Endothelial cell of umbilical vein (primary cell): Measurements from ENCODE around the gene PNPO. TPM values are rescaled to one million over a fixed set of nuclear protein-coding genes. Genes with fewer than 3 reads are reported as not detected.

Experiments
- BruUV-seq: library from RNA; stranded (reverse); fragments of 400-500 nt; replicated peaks from 2 replicates; lab custom pipeline; 2021; lab: Mats Ljungman, UMichigan
- CTCF ChIA-PET: fragments of 300-600, 350-600 bp; sonication (Branson Sonifier 250); formaldehyde crosslinking; loops from one replicate; lab custom pipeline; 2021; ENCODE audit warnings: antibody characterized with exemption, inconsistent platforms; lab: Charles Lee
- POLR2A ChIA-PET: fragments of 300-600, 350-600 bp; sonication (Branson Sonifier 250); formaldehyde crosslinking; loops from one replicate; lab custom pipeline; 2021; ENCODE audit warnings: antibody characterized with exemption, inconsistent platforms; lab: Charles Lee
- DNase-seq: peaks from one replicate; pipeline ENCODE4 v3.0.0-alpha.2; 2011; ENCODE audit warnings: low read depth, low spot score
- FAIRE-seq: peaks from 2 replicates; lab custom pipeline; 2011; peaks lifted over from hg19 to GRCh38; lab: Jason Lieb, UNC
- H2AFZ ChIP-seq: 2 replicates; pipeline ENCODE4 v1.6.0; 2012; ENCODE audit warnings: low read depth, low read length, control low read depth, inconsistent platforms
- H3K27ac ChIP-seq: 2 replicates; pipeline ENCODE4 v1.5.1; 2011; ENCODE audit warnings: low read depth, mild to moderate bottlenecking, control low read depth, low read length, moderate library complexity; ENCODE audit not compliant: insufficient read depth
- H3K27me3 ChIP-seq, 2 experiments: 2 replicates each; pipeline versions ENCODE4 v1.6.0 to v1.6.1; 2011; ENCODE audit warnings: low read length in 2 of 2, mixed read lengths in 1 of 2; ENCODE audit not compliant: control insufficient read depth in 2 of 2, insufficient read depth in 2 of 2
- H3K36me3 ChIP-seq, 2 experiments: 2 replicates in 1 of 2; 3 replicates in 1 of 2; pipeline ENCODE4 v1.5.1; 2011; ENCODE audit warnings: low read length in 2 of 2, mild to moderate bottlenecking in 1 of 2, moderate library complexity in 1 of 2; ENCODE audit not compliant: control insufficient read depth in 2 of 2, insufficient read depth in 2 of 2; ENCODE audit errors: extremely low read depth in 1 of 2
- H3K4me1 ChIP-seq: 3 replicates; pipeline ENCODE4 v1.5.1; 2011; ENCODE audit warnings: mild to moderate bottlenecking, low read length; ENCODE audit not compliant: control insufficient read depth, insufficient read depth; ENCODE audit errors: extremely low read depth
- H3K4me2 ChIP-seq: 2 replicates; pipeline ENCODE4 v1.6.1; 2011; ENCODE audit warnings: low read length, control low read depth, mixed read lengths; ENCODE audit not compliant: insufficient read depth
- H3K4me3 ChIP-seq, 3 experiments: fragments of 200-600 bp in 1 of 3; sonication (generic), shearing (Covaris generic) in 1 of 3; replicated peaks in 1 of 3; 2 replicates each; pipeline ENCODE4 v1.5.1; 2011 to 2016; ENCODE audit warnings: control low read depth in 3 of 3, low read length in 3 of 3, mild to moderate bottlenecking in 2 of 3, inconsistent platforms in 1 of 3, low read depth in 1 of 3, moderate library complexity in 1 of 3; ENCODE audit not compliant: insufficient read depth in 1 of 3
- H3K79me2 ChIP-seq: 2 replicates; pipeline ENCODE4 v1.6.0; 2012; ENCODE audit warnings: low read length, inconsistent platforms; ENCODE audit not compliant: control insufficient read depth, insufficient read depth
- H3K9ac ChIP-seq: replicated peaks from 2 replicates; pipeline ENCODE3; 2011; ENCODE audit warnings: low read length, control low read depth; ENCODE audit not compliant: insufficient read depth; ENCODE audit errors: extremely low read depth
- H3K9me1 ChIP-seq: replicated peaks from 3 replicates; pipeline ENCODE4 v1.6.0; 2011; ENCODE audit warnings: mild to moderate bottlenecking, low read length; ENCODE audit not compliant: control insufficient read depth, insufficient read depth; ENCODE audit errors: extremely low read depth
- H3K9me3 ChIP-seq: replicated peaks from 2 replicates; pipeline ENCODE4 v1.5.1; 2012; ENCODE audit warnings: low read length, inconsistent platforms; ENCODE audit not compliant: control insufficient read depth, insufficient read depth
- H4K20me1 ChIP-seq: replicated peaks from 2 replicates; pipeline ENCODE3; 2011; ENCODE audit warnings: mild to moderate bottlenecking, low read length; ENCODE audit not compliant: control insufficient read depth, insufficient read depth; ENCODE audit errors: extremely low read depth
- EZH2 ChIP-seq: IDR thresholded peaks from 2 replicates; pipeline ENCODE4 v1.6.1; 2012; ENCODE audit warnings: borderline replicate concordance, low read depth, mild to moderate bottlenecking, moderate library complexity, low read length, inconsistent platforms; ENCODE audit not compliant: severe bottlenecking
- FOS ChIP-seq: IDR thresholded peaks from 2 replicates; pipeline ENCODE4 v1.6.1; 2011; ENCODE audit warnings: mild to moderate bottlenecking, low read length, moderate library complexity, borderline replicate concordance; ENCODE audit not compliant: insufficient read depth
- GATA2 ChIP-seq: IDR thresholded peaks from 2 replicates; pipeline ENCODE4 v1.7.0; 2011; ENCODE audit warnings: low read depth, mild to moderate bottlenecking, moderate library complexity, mixed read lengths, low read length; ENCODE audit not compliant: insufficient read length, insufficient read depth
- JUN ChIP-seq: IDR thresholded peaks from 2 replicates; pipeline ENCODE4 v1.6.1; 2011; ENCODE audit warnings: borderline replicate concordance, low read depth; ENCODE audit not compliant: insufficient read length, insufficient read depth
- MYC ChIP-seq: IDR thresholded peaks from one replicate; pipeline ENCODE4 v1.6.1; 2011; ENCODE audit warnings: mild to moderate bottlenecking, low read depth, low read length
- POLR2A ChIP-seq: IDR thresholded peaks from 2 replicates; pipeline ENCODE4 v1.6.1; 2012; ENCODE audit warnings: low read depth, mild to moderate bottlenecking, control low read depth, low read length
- POLR2AphosphoS5 ChIP-seq: IDR thresholded peaks from 2 replicates; pipeline ENCODE4 v1.6.1; 2012; ENCODE audit warnings: low read depth, mild to moderate bottlenecking, control low read depth, low read length, moderate library complexity; ENCODE audit not compliant: insufficient read depth
- dilution Hi-C: fragments of 300-500 bp; cut with MboI; formaldehyde crosslinking; loops from one replicate; pipeline ENCODE4 v1.15.0; 2019; ENCODE audit warnings: low sequenced_read_pairs; ENCODE audit not compliant: extremely low pct_ligation_motif_present
- intact Hi-C: fragments of 100-400 bp; cut with micrococcal nuclease; formaldehyde crosslinking; loops from one replicate; pipeline ENCODE4 v1.10.0; 2022
- polyA plus RNA-seq, 4 experiments: library from polyadenylated mRNA; depleted of rRNA in 3 of 4; stranded (reverse) in 3 of 4; unstranded in 1 of 4; fragments of >200 nt; gene quantifications; 2 replicates each; pipeline versions ENCODE4 v1.2.1 to v1.2.3, GENCODE V29; 2011 to 2012; ENCODE audit warnings: missing spikeins in 1 of 4
- total RNA-seq: library from RNA; stranded (reverse); gene quantifications from 2 replicates; pipeline ENCODE4 v1.2.3, GENCODE V29; 2021
- TF ChIP-seq, protein P1 (sequence below), 2 donors: IDR thresholded peaks; 1 replicate in 1 of 2; 2 replicates in 1 of 2; pipeline ENCODE4 v1.5.1; 2011; ENCODE audit warnings: low read length in 2 of 2, mild to moderate bottlenecking in 2 of 2, moderate library complexity in 2 of 2, control low read depth in 1 of 2, inconsistent platforms in 1 of 2, low read depth in 1 of 2; ENCODE audit not compliant: insufficient read depth in 1 of 2; ENCODE audit errors: extremely low read depth in 1 of 2
- TF ChIP-seq, protein P2 (sequence below): IDR thresholded peaks from 2 replicates; pipeline ENCODE4 v1.6.1; 2011; ENCODE audit not compliant: insufficient read depth, insufficient read length

Gene PNPO
- total and polyA plus RNA-seq, 2 donors (not counting 3 experiments of a cell fraction or from before 2014, with no cell fraction given): 19.7 to 22.0 TPM

DNA sequence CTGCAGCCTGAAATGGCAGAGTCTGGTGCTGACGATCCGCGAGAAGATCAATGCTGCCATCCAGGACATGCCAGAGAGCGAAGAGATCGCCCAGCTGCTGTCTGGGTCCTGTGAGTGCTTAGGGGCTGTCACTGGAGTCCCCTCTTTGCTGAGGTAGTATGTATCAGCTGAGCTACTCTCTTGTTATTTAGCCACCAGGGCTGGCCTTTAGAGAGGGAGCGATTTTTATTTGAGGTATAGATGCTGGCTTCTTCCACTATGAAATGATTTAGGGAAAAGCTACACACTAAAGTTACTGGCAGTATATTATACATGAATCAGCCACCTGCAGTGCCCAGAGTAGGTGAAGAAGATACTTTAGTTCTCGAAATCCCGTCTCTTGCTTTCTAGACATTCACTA is 32.2 kb downstream of the PNPO start:
- intact Hi-C loops (no loop called here), dilution Hi-C loops (no loop called here)
- ChIA-PET POLR2A (no interaction called here), CTCF (interaction anchor here (15.7 kb wide), 1 partner anchor 44 kb away, joined by 469 read pairs; no protein-coding TSS in a partner anchor)
- H3K36me3 ChIP-seq: peaks cover 0 to 24% of the 10 kb centered on the region in 2 experiments
- H3K79me2 ChIP-seq: no peaks in the 10 kb centered on the region
- no peaks in the 10 kb centered on the region for H3K9me1 ChIP-seq
- peaks cover 6% of the 10 kb centered on the region for H3K4me1 ChIP-seq
- no TSS peak for BruUV-seq
- H3K9me3 ChIP-seq: no peaks in the 10 kb centered on the region
- TF ChIP-seq POLR2A (no peak), JUN (no peak), EZH2 (no peak), POLR2AphosphoS5 (no peak), MYC (no peak), FOS (no peak), GATA2 (no peak)
- TF ChIP-seq, protein P1, sequence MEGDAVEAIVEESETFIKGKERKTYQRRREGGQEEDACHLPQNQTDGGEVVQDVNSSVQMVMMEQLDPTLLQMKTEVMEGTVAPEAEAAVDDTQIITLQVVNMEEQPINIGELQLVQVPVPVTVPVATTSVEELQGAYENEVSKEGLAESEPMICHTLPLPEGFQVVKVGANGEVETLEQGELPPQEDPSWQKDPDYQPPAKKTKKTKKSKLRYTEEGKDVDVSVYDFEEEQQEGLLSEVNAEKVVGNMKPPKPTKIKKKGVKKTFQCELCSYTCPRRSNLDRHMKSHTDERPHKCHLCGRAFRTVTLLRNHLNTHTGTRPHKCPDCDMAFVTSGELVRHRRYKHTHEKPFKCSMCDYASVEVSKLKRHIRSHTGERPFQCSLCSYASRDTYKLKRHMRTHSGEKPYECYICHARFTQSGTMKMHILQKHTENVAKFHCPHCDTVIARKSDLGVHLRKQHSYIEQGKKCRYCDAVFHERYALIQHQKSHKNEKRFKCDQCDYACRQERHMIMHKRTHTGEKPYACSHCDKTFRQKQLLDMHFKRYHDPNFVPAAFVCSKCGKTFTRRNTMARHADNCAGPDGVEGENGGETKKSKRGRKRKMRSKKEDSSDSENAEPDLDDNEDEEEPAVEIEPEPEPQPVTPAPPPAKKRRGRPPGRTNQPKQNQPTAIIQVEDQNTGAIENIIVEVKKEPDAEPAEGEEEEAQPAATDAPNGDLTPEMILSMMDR (IDR thresholded peaks at IDR 0.05; ENCODE audit: extremely low read depth in 1 of 2, insufficient read depth in 1 of 2, low read depth in 1 of 2, low read length in 2 of 2): no peak
- TF ChIP-seq, protein P2, sequence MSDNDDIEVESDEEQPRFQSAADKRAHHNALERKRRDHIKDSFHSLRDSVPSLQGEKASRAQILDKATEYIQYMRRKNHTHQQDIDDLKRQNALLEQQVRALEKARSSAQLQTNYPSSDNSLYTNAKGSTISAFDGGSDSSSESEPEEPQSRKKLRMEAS: no peak
- no peak overlapping the region for H3K4me3 ChIP-seq
- FAIRE-seq (no peak), DNase-seq (no peak)
- no peak overlapping the region for H3K27ac ChIP-seq
- H3K9ac ChIP-seq: no peak overlapping the region
- no peaks in the 10 kb centered on the region for H4K20me1 ChIP-seq
- H2AFZ ChIP-seq: no peak overlapping the region
- no peak overlapping the region for H3K4me2 ChIP-seq
- H3K27me3 ChIP-seq: no peaks in the 10 kb centered on the region
